Neural cell (in vitro differentiated cells): ENCODE data around the gene DSEL.

Experiments
- POLR2AphosphoS5 ChIP-seq: IDR thresholded peaks from 2 replicates; pipeline ENCODE4 v1.6.1; 2012
- TAF1 ChIP-seq: IDR thresholded peaks from 2 replicates; pipeline ENCODE4 v1.6.1; 2012; ENCODE audit warnings: low read depth
- TF ChIP-seq, protein P1 (sequence below): fragments of 450-650 bp; IDR thresholded peaks from 2 replicates; pipeline ENCODE4 v1.5.1; 2014; ENCODE audit warnings: antibody characterized with exemption, mild to moderate bottlenecking, moderate library complexity; ENCODE audit not compliant: poor library complexity, severe bottlenecking

DNA sequence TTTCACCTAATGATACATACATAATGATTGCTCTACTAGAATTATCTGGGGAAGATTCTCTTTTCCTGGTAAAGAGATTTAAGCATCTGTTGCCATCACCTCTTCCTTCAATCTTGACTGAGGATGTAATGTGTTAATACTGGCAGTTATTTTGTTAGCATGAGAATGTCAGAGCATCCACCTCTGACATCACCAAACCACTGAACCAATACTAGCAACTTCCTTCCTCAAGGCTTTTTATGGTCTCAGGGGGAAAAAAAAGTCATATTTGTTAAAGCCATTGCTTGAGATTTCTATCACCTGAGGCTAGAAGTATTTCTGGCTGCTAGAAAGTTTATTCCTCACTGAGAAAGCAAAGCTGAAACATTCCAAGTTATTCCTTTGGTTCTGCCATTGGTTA is 48.5 kb downstream of the DSEL start:
- TF ChIP-seq POLR2AphosphoS5 (no peak), TAF1 (no peak)
- TF ChIP-seq, protein P1, sequence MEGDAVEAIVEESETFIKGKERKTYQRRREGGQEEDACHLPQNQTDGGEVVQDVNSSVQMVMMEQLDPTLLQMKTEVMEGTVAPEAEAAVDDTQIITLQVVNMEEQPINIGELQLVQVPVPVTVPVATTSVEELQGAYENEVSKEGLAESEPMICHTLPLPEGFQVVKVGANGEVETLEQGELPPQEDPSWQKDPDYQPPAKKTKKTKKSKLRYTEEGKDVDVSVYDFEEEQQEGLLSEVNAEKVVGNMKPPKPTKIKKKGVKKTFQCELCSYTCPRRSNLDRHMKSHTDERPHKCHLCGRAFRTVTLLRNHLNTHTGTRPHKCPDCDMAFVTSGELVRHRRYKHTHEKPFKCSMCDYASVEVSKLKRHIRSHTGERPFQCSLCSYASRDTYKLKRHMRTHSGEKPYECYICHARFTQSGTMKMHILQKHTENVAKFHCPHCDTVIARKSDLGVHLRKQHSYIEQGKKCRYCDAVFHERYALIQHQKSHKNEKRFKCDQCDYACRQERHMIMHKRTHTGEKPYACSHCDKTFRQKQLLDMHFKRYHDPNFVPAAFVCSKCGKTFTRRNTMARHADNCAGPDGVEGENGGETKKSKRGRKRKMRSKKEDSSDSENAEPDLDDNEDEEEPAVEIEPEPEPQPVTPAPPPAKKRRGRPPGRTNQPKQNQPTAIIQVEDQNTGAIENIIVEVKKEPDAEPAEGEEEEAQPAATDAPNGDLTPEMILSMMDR, result no peak
